Measurements from ENCODE around the gene MACF1. TPM values are rescaled to one million over a fixed set of nuclear protein-coding genes. Genes with fewer than 3 reads are reported as not detected.

MACF1 gene
- total RNA-seq, 1 experiment from 2014 or later, result 103 TPM

- ChIA-PET CTCF (no interaction called here), POLR2A (ENCODE audit: unreplicated experiment) (no interaction called here)
- Histone ChIP-seq H3K4me3 (ENCODE audit: low read length) (no peak overlapping the region), H3K4me2 (ENCODE audit: low read length) (peak overlapping the region; percentile 38; the same call in 1 of the 2 replicates), H4K20me1 (ENCODE audit: low read length) (no peaks in the 10 kb centered on the region), H3K9me2 (replicated peaks; ENCODE audit: low read length) (no peaks in the 10 kb centered on the region), H3K27me3 (ENCODE audit: low read length) (no peaks in the 10 kb centered on the region), H3K9me3 (ENCODE audit: low read length) (no peaks in the 10 kb centered on the region), H3K79me2 (ENCODE audit: low read length) (no peaks in the 10 kb centered on the region), H2AFZ (ENCODE audit: low read length) (no peak overlapping the region), H3F3A (ENCODE audit: low read length, unreplicated experiment) (no peaks in the 10 kb centered on the region), H3K36me3 (ENCODE audit: low read depth, low read length) (peaks cover 69% of the 10 kb centered on the region), H3K27ac (ENCODE audit: low read length) (peak overlapping the region; percentile 69), H3K9ac (ENCODE audit: low read length) (peak overlapping the region; percentile 15; the same call in 1 of the 2 replicates), H3K4me1 (ENCODE audit: insufficient read depth, low read length) (peaks cover 12% of the 10 kb centered on the region)
- BruUV-seq (replicated peaks), result no TSS peak
- DNase-seq (peak; percentile 65), ATAC-seq (peak; percentile 86)
- TF ChIP-seq CTCF (conservative IDR thresholded peaks at IDR 0.05; ENCODE audit: low read depth, low read length) (no peak), EZH2phosphoT487 (IDR thresholded peaks at IDR 0.05; ENCODE audit: borderline replicate concordance, low read length) (no peak), EZH2 (IDR thresholded peaks at IDR 0.05; ENCODE audit: low read length, unreplicated experiment) (no peak)
- intact Hi-C loops (cut with micrococcal nuclease), result no loop called here
Observed at GRCh38 chr1:39450956-39451606, 246.6 kb downstream of the MACF1 start.

- Histone ChIP-seq H3K4me3 (ENCODE audit: low read length) (no peak overlapping the region), H3K4me2 (ENCODE audit: low read length) (no peak overlapping the region), H3K9me3 (ENCODE audit: low read length) (no peaks in the 10 kb centered on the region), H3K27ac (ENCODE audit: low read length) (peak overlapping the region; percentile 69), H4K20me1 (ENCODE audit: low read length) (no peaks in the 10 kb centered on the region), H2AFZ (ENCODE audit: low read length) (no peak overlapping the region), H3K27me3 (ENCODE audit: low read length) (no peaks in the 10 kb centered on the region), H3K9ac (ENCODE audit: low read length) (no peak overlapping the region), H3K4me1 (ENCODE audit: insufficient read depth, low read length) (peaks cover 12% of the 10 kb centered on the region), H3K79me2 (ENCODE audit: low read length) (no peaks in the 10 kb centered on the region), H3F3A (ENCODE audit: low read length, unreplicated experiment) (no peaks in the 10 kb centered on the region), H3K9me2 (replicated peaks; ENCODE audit: low read length) (no peaks in the 10 kb centered on the region), H3K36me3 (ENCODE audit: low read depth, low read length) (peaks cover 68% of the 10 kb centered on the region)
- no peak for DNase-seq
- ChIA-PET CTCF (no interaction called here), POLR2A (ENCODE audit: unreplicated experiment) (no interaction called here)
- BruUV-seq (replicated peaks), result no TSS peak
- intact Hi-C loops (cut with micrococcal nuclease), result no loop called here
- ATAC-seq, result no peak
- no peak for TF ChIP-seq EZH2 (IDR thresholded peaks at IDR 0.05; ENCODE audit: low read length, unreplicated experiment)
- TF ChIP-seq EZH2phosphoT487 (IDR thresholded peaks at IDR 0.05; ENCODE audit: borderline replicate concordance, low read length), result no peak
- TF ChIP-seq CTCF (conservative IDR thresholded peaks at IDR 0.05; ENCODE audit: low read depth, low read length), result no peak
Observed at GRCh38 chr1:39452081-39452480, 247.6 kb downstream of the MACF1 start.

- ATAC-seq (no peak), DNase-seq (no peak)
- peaks cover 68% of the 10 kb centered on the region for H3K36me3 ChIP-seq (ENCODE audit: low read depth, low read length)
- no peak overlapping the region for H3K27ac ChIP-seq (ENCODE audit: low read length)
- no peak overlapping the region for H3K9ac ChIP-seq (ENCODE audit: low read length)
- POLR2A ChIA-PET (ENCODE audit: unreplicated experiment), result no interaction called here
- no peak overlapping the region for H3K4me3 ChIP-seq (ENCODE audit: low read length)
- TF ChIP-seq EZH2phosphoT487 (IDR thresholded peaks at IDR 0.05; ENCODE audit: borderline replicate concordance, low read length) (no peak), EZH2 (IDR thresholded peaks at IDR 0.05; ENCODE audit: low read length, unreplicated experiment) (no peak)
- no peaks in the 10 kb centered on the region for H3K79me2 ChIP-seq (ENCODE audit: low read length)
- H3K9me2 ChIP-seq (replicated peaks; ENCODE audit: low read length), result no peaks in the 10 kb centered on the region
- H3K27me3 ChIP-seq (ENCODE audit: low read length), result no peaks in the 10 kb centered on the region
- CTCF ChIA-PET, result no interaction called here
- intact Hi-C loops (cut with micrococcal nuclease), result no loop called here
- no peaks in the 10 kb centered on the region for H3K9me3 ChIP-seq (ENCODE audit: low read length)
- no peak overlapping the region for H2AFZ ChIP-seq (ENCODE audit: low read length)
- H3K4me1 ChIP-seq (ENCODE audit: insufficient read depth, low read length), result peaks cover 12% of the 10 kb centered on the region
- no peaks in the 10 kb centered on the region for H3F3A ChIP-seq (ENCODE audit: low read length, unreplicated experiment)
- no peak overlapping the region for H3K4me2 ChIP-seq (ENCODE audit: low read length)
- no peaks in the 10 kb centered on the region for H4K20me1 ChIP-seq (ENCODE audit: low read length)
- BruUV-seq (replicated peaks), result no TSS peak
Observed at GRCh38 chr1:39452540-39452939, 248.0 kb downstream of the MACF1 start.

Data from PC-3 (cell line).